Kidney epithelial cell (primary cell): ENCODE data around the gene MRM1. TPM values are rescaled to one million over a fixed set of nuclear protein-coding genes. Genes with fewer than 3 reads are reported as not detected.

Experiments
- DNase-seq: peaks from one replicate; pipeline ENCODE4 v3.0.0-alpha.2; 2010; ENCODE audit warnings: low read depth
- H3K27me3 ChIP-seq: 2 replicates; pipeline ENCODE4 v1.6.0; 2011; ENCODE audit warnings: low read length; ENCODE audit not compliant: control insufficient read depth, insufficient read depth
- H3K36me3 ChIP-seq: 2 replicates; pipeline ENCODE4 v1.5.1; 2011; ENCODE audit warnings: low read length; ENCODE audit not compliant: control insufficient read depth, insufficient read depth
- H3K4me3 ChIP-seq: 2 replicates; pipeline ENCODE4 v1.5.1; 2011; ENCODE audit warnings: low read depth, mild to moderate bottlenecking, control low read depth, low read length
- CTCF ChIP-seq: IDR thresholded peaks from 2 replicates; pipeline ENCODE4 v1.5.1; 2011; ENCODE audit warnings: mild to moderate bottlenecking, moderate library complexity, low read length, control low read depth, inconsistent platforms; ENCODE audit not compliant: insufficient read depth, poor library complexity, severe bottlenecking
- total RNA-seq: library from RNA; depleted of rRNA; stranded (reverse); fragments of >200 nt; gene quantifications from 2 replicates; pipeline ENCODE4 v1.2.3, GENCODE V29; 2015

The MRM1 gene
- total RNA-seq, 1 donor from 2014 or later: 6.6 TPM

- no peaks in the 10 kb centered on the region for H3K36me3 ChIP-seq
- TF ChIP-seq CTCF: no peak
- H3K27me3 ChIP-seq: peaks cover 31% of the 10 kb centered on the region
- no peak for DNase-seq
- no peak overlapping the region for H3K4me3 ChIP-seq
These were observed 27.2 kb downstream of the MRM1 start for GRCh38 chr17:36628576-36628975.

- DNase-seq: peak; percentile 19
- Histone ChIP-seq H3K27me3 (peaks cover 39% of the 10 kb centered on the region), H3K36me3 (no peaks in the 10 kb centered on the region), H3K4me3 (no peak overlapping the region)
- peak; percentile 98 for TF ChIP-seq CTCF
These were observed 28.0 kb downstream of the MRM1 start for GRCh38 chr17:36629252-36629847.

GRCh38 chr17:36629970-36630502, 28.7 kb downstream of the MRM1 start:
- Histone ChIP-seq H3K4me3 (no peak overlapping the region), H3K36me3 (no peaks in the 10 kb centered on the region), H3K27me3 (peaks cover 43% of the 10 kb centered on the region)
- no peak for DNase-seq
- no peak for TF ChIP-seq CTCF

- Histone ChIP-seq H3K4me3 (no peak overlapping the region), H3K27me3 (peaks cover 49% of the 10 kb centered on the region), H3K36me3 (no peaks in the 10 kb centered on the region)
- no peak for DNase-seq
- no peak for TF ChIP-seq CTCF
These were observed 29.6 kb downstream of the MRM1 start for GRCh38 chr17:36631022-36631421.

- DNase-seq: no peak
- Histone ChIP-seq H3K36me3 (no peaks in the 10 kb centered on the region), H3K4me3 (no peak overlapping the region), H3K27me3 (peaks cover 51% of the 10 kb centered on the region)
- no peak for TF ChIP-seq CTCF
These were observed 31.8 kb downstream of the MRM1 start for GRCh38 chr17:36632916-36633771.
